ENCODE data around the gene TRPM3.

GRCh38 chr9:71079451-71079850 lies 42.0 kb downstream of the TRPM3 start:
- no peak for TF ChIP-seq CTCF (IDR thresholded peaks at IDR 0.05)
- TF ChIP-seq POLR2AphosphoS5 (IDR thresholded peaks at IDR 0.05; ENCODE audit: insufficient read depth in 1 of 2, low read depth in 1 of 2), result no peak

Measured in vagina (tissue), 2 donors.